K562 (cell line): Measurements from ENCODE around the gene CYP2A6. TPM values are rescaled to one million over a fixed set of nuclear protein-coding genes. Genes with fewer than 3 reads are reported as not detected.

Experiments
- ARHGAP35 ChIP-seq: fragments of 450-650 bp; IDR thresholded peaks from 2 replicates; pipeline ENCODE4 v1.6.1; 2018; ENCODE audit not compliant: partially characterized antibody
- ARID1B ChIP-seq: fragments of 450-650 bp; IDR thresholded peaks from 2 replicates; pipeline ENCODE4 v1.6.1; 2016; ENCODE audit warnings: antibody characterized with exemption, mild to moderate bottlenecking, inconsistent platforms
- EHMT2 ChIP-seq: fragments of 450-650 bp; IDR thresholded peaks from 2 replicates; pipeline ENCODE4 v1.6.1; 2018; ENCODE audit warnings: antibody characterized with exemption
- EP400 ChIP-seq: fragments of 450-650 bp; IDR thresholded peaks from 2 replicates; pipeline ENCODE4 v1.6.1; 2017; ENCODE audit warnings: antibody characterized with exemption, mild to moderate bottlenecking, moderate library complexity
- HDGF ChIP-seq: fragments of 450-650 bp; IDR thresholded peaks from 2 replicates; pipeline ENCODE4 v1.6.1; 2016
- HLTF ChIP-seq: fragments of 450-650 bp; IDR thresholded peaks from 2 replicates; pipeline ENCODE4 v1.6.1; 2016
- KDM1A ChIP-seq, 2 experiments: fragments of 450-650 bp; IDR thresholded peaks; 2 replicates each; pipeline ENCODE4 v1.6.1; 2016; ENCODE audit warnings: mild to moderate bottlenecking in 2 of 2
- LARP7 ChIP-seq: fragments of 450-650 bp; IDR thresholded peaks from 2 replicates; pipeline ENCODE4 v1.6.1; 2016
- LEF1 ChIP-seq: fragments of 450-650 bp; IDR thresholded peaks from 2 replicates; pipeline ENCODE4 v1.6.1; 2016; ENCODE audit warnings: mild to moderate bottlenecking
- NBN ChIP-seq: fragments of 450-650 bp; IDR thresholded peaks from 2 replicates; pipeline ENCODE4 v1.6.1; 2016; ENCODE audit warnings: low read depth, mild to moderate bottlenecking
- NCOR1 ChIP-seq: fragments of 450-650 bp; IDR thresholded peaks from 2 replicates; pipeline ENCODE4 v1.6.1; 2016; ENCODE audit warnings: mild to moderate bottlenecking, moderate library complexity
- NKRF ChIP-seq: fragments of 450-650 bp; IDR thresholded peaks from 2 replicates; pipeline ENCODE4 v1.6.1; 2016; ENCODE audit warnings: borderline replicate concordance
- OTX1 ChIP-seq: fragments of 450-650 bp; formaldehyde crosslinking; IDR thresholded peaks from 2 replicates; pipeline ENCODE4 v1.4.0; 2022; ENCODE audit warnings: mild to moderate bottlenecking
- PHB2 ChIP-seq: fragments of 450-650 bp; IDR thresholded peaks from 2 replicates; pipeline ENCODE4 v1.6.1; 2017; ENCODE audit warnings: low read depth
- PHF20 ChIP-seq: fragments of 450-650 bp; IDR thresholded peaks from 2 replicates; pipeline ENCODE4 v1.6.1; 2018; ENCODE audit not compliant: partially characterized antibody
- PKNOX1 ChIP-seq: fragments of 450-650 bp; IDR thresholded peaks from 2 replicates; pipeline ENCODE4 v1.6.1; 2016
- POLR2B ChIP-seq: fragments of 450-650 bp; IDR thresholded peaks from 2 replicates; pipeline ENCODE4 v1.6.1; 2018; ENCODE audit warnings: low read depth; ENCODE audit not compliant: partially characterized antibody
- SMARCA4 ChIP-seq: fragments of 450-650 bp; IDR thresholded peaks from 2 replicates; pipeline ENCODE4 v1.6.1; 2016
- TSC22D4 ChIP-seq: fragments of 450-650 bp; IDR thresholded peaks from 2 replicates; pipeline ENCODE4 v1.6.1; 2016; ENCODE audit warnings: missing genetic modification characterization, missing biosample characterization, control low read depth
- ZNF407 ChIP-seq: fragments of 450-650 bp; IDR thresholded peaks from 2 replicates; pipeline ENCODE4 v1.6.1; 2016; ENCODE audit warnings: low read depth
- polyA plus RNA-seq, 8 experiments: library from polyadenylated mRNA; depleted of rRNA in 4 of 8; stranded (reverse) in 5 of 8; unstranded in 3 of 8; fragments of >200 nt; fragmentation: Nextera tagmentation in 2 of 8; fragmentation: Illumina TruSeq in 1 of 8; extraction: Ambion mirVana in 2 of 8; extraction: Trizol in 1 of 8; gene quantifications; 2 replicates each; pipeline versions ENCODE4 v1.2.1 to v1.2.3, GENCODE V29; 2011 to 2014; ENCODE audit warnings: inconsistent platforms in 1 of 8, missing spikeins in 1 of 8
- total RNA-seq, 7 experiments: library from RNA; depleted of rRNA in 6 of 7; stranded (reverse); fragments of >200 nt in 6 of 7; fragmentation: Illumina TruSeq in 2 of 7; extraction: Trizol in 2 of 7; gene quantifications; 2 replicates each; pipeline versions ENCODE4 v1.2.1 to v1.2.3, GENCODE V29; 2011 to 2021; ENCODE audit warnings: low replicate concordance in 1 of 7

Gene CYP2A6
- total and polyA plus RNA-seq, 9 of the 15 experiments (the other 6 are each of a cell fraction or from before 2014, with no cell fraction given): 0.31 TPM; not detected in 8

GRCh38 chr19:40825460-40826095 lies 24.7 kb downstream of the CYP2A6 start (continued):
- TF ChIP-seq ZNF407 (peak; percentile 40; the same call in 1 of the 2 replicates), PHB2 (peak; percentile 71; the same call in 1 of the 2 replicates), EP400 (peak; percentile 27; the same call in 1 of the 2 replicates), POLR2B (peak; percentile 36), PHF20 (peak; percentile 94), NBN (peak; percentile 73; the same call in 1 of the 2 replicates), ARID1B (peak; percentile 31; the same call in 1 of the 2 replicates), TSC22D4 (tag) (peak; percentile 80; the same call in 1 of the 2 replicates), LEF1 (0 out of 2 replicates have a peak, but pooled peaks have one; percentile 24), HDGF (peak; percentile 87), OTX1 (CRISPR knock-in tag) (0 out of 2 replicates have a peak, but pooled peaks have one; percentile 38), KDM1A (IDR thresholded peaks at IDR 0.05) (peak in 1 of 2 experiments; percentile 48; a peak in 1 of 4 replicates), ARHGAP35 (peak; percentile 78), PKNOX1 (0 out of 2 replicates have a peak, but pooled peaks have one; percentile 11), LARP7 (peak; percentile 97; the same call in 1 of the 2 replicates), SMARCA4 (peak; percentile 37; the same call in 1 of the 2 replicates), HLTF (peak; percentile 99), NCOR1 (peak; percentile 42; the same call in 1 of the 2 replicates), EHMT2 (0 out of 2 replicates have a peak, but pooled peaks have one; percentile 38), NKRF (peak; percentile 68; the same call in 1 of the 2 replicates)
